H1 (cell line): ENCODE measurements around the gene TXNRD2. TPM values are rescaled to one million over a fixed set of nuclear protein-coding genes. Genes with fewer than 3 reads are reported as not detected.

Experiments
- ATF2 ChIP-seq: IDR thresholded peaks from 2 replicates; pipeline ENCODE4 v1.6.1; 2012; ENCODE audit warnings: low read length, inconsistent platforms
- CBX5 ChIP-seq: fragments of 300-800, 300-1000 bp; sonication (generic); IDR thresholded peaks from 2 replicates; pipeline ENCODE4 v1.7.1; 2016; ENCODE audit warnings: antibody characterized with exemption, low read length, low read depth
- CHD7 ChIP-seq: fragments of 300-600 bp; sonication (generic); IDR thresholded peaks from 2 replicates; pipeline ENCODE4 v1.7.1; 2012; ENCODE audit warnings: low read length, moderate library complexity, mild to moderate bottlenecking, inconsistent platforms; ENCODE audit not compliant: insufficient replicate concordance
- EP300 ChIP-seq, 2 experiments: IDR thresholded peaks; 1 replicate in 1 of 2; 2 replicates in 1 of 2; pipeline ENCODE4 v1.6.1; 2011 to 2012; ENCODE audit warnings: low read depth in 2 of 2, low read length in 2 of 2, mild to moderate bottlenecking in 2 of 2, borderline replicate concordance in 1 of 2, inconsistent platforms in 1 of 2, moderate library complexity in 1 of 2
- FOSL1 ChIP-seq: IDR thresholded peaks from 2 replicates; pipeline ENCODE4 v1.6.1; 2011; ENCODE audit warnings: mild to moderate bottlenecking, low read depth, low read length, moderate library complexity; ENCODE audit not compliant: insufficient read depth
- GABPA ChIP-seq: IDR thresholded peaks from 2 replicates; pipeline ENCODE4 v1.6.1; 2011; ENCODE audit warnings: mild to moderate bottlenecking, low read length, moderate library complexity, borderline replicate concordance; ENCODE audit not compliant: insufficient read depth
- GTF2F1 ChIP-seq: IDR thresholded peaks from 2 replicates; pipeline ENCODE4 v1.6.1; 2012; ENCODE audit warnings: low read depth, low read length, improper control_type of control experiment, borderline replicate concordance
- JUN ChIP-seq: IDR thresholded peaks from 2 replicates; pipeline ENCODE4 v1.6.1; 2011; ENCODE audit warnings: low read depth, mild to moderate bottlenecking, improper control_type of control experiment, low read length
- RFX5 ChIP-seq: IDR thresholded peaks from 2 replicates; pipeline ENCODE4 v1.6.1; 2011; ENCODE audit warnings: low read depth, low read length, improper control_type of control experiment, borderline replicate concordance
- polyA plus RNA-seq, 7 experiments: library from polyadenylated mRNA; depleted of rRNA in 3 of 7; stranded (reverse) in 5 of 7; unstranded in 2 of 7; fragments of >200 nt in 5 of 7; fragments of 200-250 nt in 2 of 7; gene quantifications; 1 replicate in 5 of 7; 2 replicates in 1 of 7; 4 replicates in 1 of 7; pipeline versions ENCODE4 v1.2.1 to v1.2.3, GENCODE V29; 2011 to 2013; ENCODE audit warnings: missing spikeins in 2 of 7, mixed read lengths in 2 of 7
- total RNA-seq: library from RNA; stranded (reverse); fragmentation: NEBNext Ultra II Directional; extraction: Animal tissue kit (Norgen Biotek cat#: 25700); gene quantifications from 2 replicates; pipeline ENCODE4 v1.2.1, GENCODE V29; 2021

The TXNRD2 gene
- total and polyA plus RNA-seq, 2 of the 8 experiments (the other 6 are each of a cell fraction or from before 2014, with no cell fraction given): 14.8 to 21.9 TPM

- TF ChIP-seq CHD7 (no peak), RFX5 (no peak), CBX5 (no peak), EP300 (IDR thresholded peaks at IDR 0.05; ENCODE audit: borderline replicate concordance in 1 of 2, low read depth in 2 of 2, low read length in 2 of 2) (no peak), ATF2 (no peak), JUN (no peak), GABPA (no peak), GTF2F1 (no peak), FOSL1 (no peak)
These were observed 10.1 kb downstream of the TXNRD2 start (continued) for GRCh38 chr22:19931514-19931913.
